HCT116 (cell line): ENCODE data around the gene RPL6. TPM values are rescaled to one million over a fixed set of nuclear protein-coding genes. Genes with fewer than 3 reads are reported as not detected.

ENCODE experiments used
- ATAC-seq: fragments of 200-7000 bp; cut with Tn5 transposase; 2 replicates; pipeline ENCODE4 v1.9.1; 2020; ENCODE audit warnings: mild to moderate bottlenecking, moderate library complexity
- BruUV-seq: library from RNA; stranded (reverse); fragments of 400-500 nt; replicated peaks from 2 replicates; lab custom pipeline; 2021; lab: Mats Ljungman, UMichigan
- CTCF ChIA-PET: fragments of 300-600 bp; sonication (Branson Sonifier 250); formaldehyde crosslinking; loops from one replicate; lab custom pipeline; 2021; ENCODE audit warnings: antibody characterized with exemption; lab: Charles Lee
- POLR2A ChIA-PET: fragments of 300-600, 350-600 bp; sonication (Branson Sonifier 250); formaldehyde crosslinking; loops from one replicate; lab custom pipeline; 2021; ENCODE audit warnings: antibody characterized with exemption; lab: Charles Lee
- RAD21 ChIA-PET, 2 experiments: fragments of 300-600 bp; sonication (Branson Sonifier 250); formaldehyde crosslinking; loops; one replicate each; lab custom pipeline; 2023; ENCODE audit warnings: low total read pairs in 2 of 2; ENCODE audit not compliant: uncharacterized antibody in 2 of 2, unreplicated experiment in 2 of 2, low non-redundant PET in 1 of 2; lab: Charles Lee
- DNase-seq: peaks from one replicate; pipeline ENCODE4 v3.0.0-alpha.2; 2010; ENCODE audit warnings: low read depth, low spot score
- H2AFZ ChIP-seq: fragments of 200-600 bp; shearing (Covaris generic), sonication (generic); 2 replicates; pipeline ENCODE4 v1.6.1; 2017; ENCODE audit warnings: low read depth, mixed run types, mixed read lengths, antibody characterized with exemption, low read length; ENCODE audit not compliant: poor library complexity, severe bottlenecking
- H3K27ac ChIP-seq: 2 replicates; pipeline ENCODE4 v1.5.1; 2012; ENCODE audit warnings: low read depth, low read length
- H3K27me3 ChIP-seq: fragments of 200-600 bp; sonication (generic); 2 replicates; pipeline ENCODE4 v1.6.1; 2016; ENCODE audit warnings: mixed run types, low read length, mixed read lengths; ENCODE audit not compliant: insufficient read depth
- H3K36me3 ChIP-seq, 2 experiments: fragments of 200-500 bp in 1 of 2; fragments of 200-600 bp in 1 of 2; sonication (Bioruptor generic) in 1 of 2; sonication (generic) in 1 of 2; 2 replicates each; pipeline versions ENCODE4 v1.5.1 to v1.6.1; 2014 to 2016; ENCODE audit warnings: low read length in 2 of 2, inconsistent platforms in 1 of 2, mixed read lengths in 1 of 2, mixed run types in 1 of 2; ENCODE audit not compliant: insufficient read depth in 2 of 2, control insufficient read depth in 1 of 2
- H3K4me1 ChIP-seq, 2 experiments: fragments of 200-600 bp in 1 of 2; sonication (generic) in 1 of 2; 2 replicates each; pipeline versions ENCODE4 v1.5.1 to v1.6.1; 2012 to 2017; ENCODE audit warnings: low read length in 2 of 2, inconsistent platforms in 1 of 2, mild to moderate bottlenecking in 1 of 2, mixed read lengths in 1 of 2, mixed run types in 1 of 2, moderate library complexity in 1 of 2; ENCODE audit not compliant: insufficient read depth in 2 of 2, control insufficient read depth in 1 of 2
- H3K4me2 ChIP-seq: fragments of 200-600 bp; sonication (generic); 2 replicates; pipeline ENCODE4 v1.6.1; 2017; ENCODE audit warnings: mixed run types, low read length, mixed read lengths
- H3K4me3 ChIP-seq, 2 experiments: fragments of 200-600 bp in 1 of 2; sonication (generic) in 1 of 2; replicated peaks in 1 of 2; 2 replicates each; pipeline ENCODE4 v1.5.1; 2011 to 2016; ENCODE audit warnings: low read length in 2 of 2, control low read depth in 1 of 2, low read depth in 1 of 2, mild to moderate bottlenecking in 1 of 2, mixed read lengths in 1 of 2, mixed run types in 1 of 2
- H3K79me2 ChIP-seq: fragments of 200-600 bp; sonication (generic); 2 replicates; pipeline ENCODE4 v1.6.1; 2017; ENCODE audit warnings: mild to moderate bottlenecking, mixed run types, low read length, moderate library complexity, mixed read lengths; ENCODE audit not compliant: insufficient read depth
- H3K9ac ChIP-seq: fragments of 200-600 bp; sonication (generic); 2 replicates; pipeline ENCODE4 v1.6.1; 2016; ENCODE audit warnings: low read length, mixed read lengths
- H3K9me2 ChIP-seq: fragments of 200-600 bp; sonication (generic), shearing (Covaris generic); 2 replicates; pipeline ENCODE4 v1.6.1; 2017; ENCODE audit warnings: mixed run types, mild to moderate bottlenecking, moderate library complexity; ENCODE audit not compliant: insufficient read depth
- H3K9me3 ChIP-seq, 2 experiments: fragments of 200-500 bp in 1 of 2; fragments of 200-600 bp in 1 of 2; sonication (Bioruptor generic) in 1 of 2; sonication (generic) in 1 of 2; 2 replicates each; pipeline ENCODE4 v1.6.1; 2014 to 2017; ENCODE audit warnings: low read length in 2 of 2, mixed read lengths in 2 of 2, inconsistent platforms in 1 of 2, low read depth in 1 of 2, mild to moderate bottlenecking in 1 of 2, mixed run types in 1 of 2, moderate library complexity in 1 of 2; ENCODE audit not compliant: control insufficient read depth in 1 of 2, insufficient read depth in 1 of 2
- H4K20me1 ChIP-seq: fragments of 200-600 bp; sonication (generic), shearing (Covaris generic); 2 replicates; pipeline ENCODE4 v1.6.1; 2017; ENCODE audit warnings: mixed run types, mild to moderate bottlenecking, moderate library complexity; ENCODE audit not compliant: insufficient read depth
- CBX3 ChIP-seq: IDR thresholded peaks from 2 replicates; pipeline ENCODE4 v1.6.1; 2012; ENCODE audit warnings: low read depth
- CEBPB ChIP-seq: IDR thresholded peaks from 2 replicates; pipeline ENCODE4 v1.6.1; 2012; ENCODE audit warnings: low read depth
- CTCF ChIP-seq, 3 experiments: fragments of 200-600 bp in 1 of 3; sonication (generic) in 1 of 3; IDR thresholded peaks in 2 of 3; conservative IDR thresholded peaks in 1 of 3; 2 replicates each; pipeline ENCODE4 v1.5.1; 2012 to 2017; ENCODE audit warnings: low read depth in 2 of 3, low read length in 2 of 3, antibody characterized with exemption in 1 of 3, borderline replicate concordance in 1 of 3, control low read depth in 1 of 3, mild to moderate bottlenecking in 1 of 3, mixed read lengths in 1 of 3, mixed run types in 1 of 3, moderate library complexity in 1 of 3; ENCODE audit not compliant: insufficient read depth in 1 of 3
- EGR1 ChIP-seq: IDR thresholded peaks from 2 replicates; pipeline ENCODE4 v1.6.1; 2012; ENCODE audit warnings: low read depth
- FOSL1 ChIP-seq: IDR thresholded peaks from 2 replicates; pipeline ENCODE4 v1.6.1; 2012; ENCODE audit warnings: low read depth
- MAX ChIP-seq: IDR thresholded peaks from 2 replicates; pipeline ENCODE4 v1.6.1; 2012
- ZFX ChIP-seq: fragments of 450-650 bp; IDR thresholded peaks from 2 replicates; pipeline ENCODE4 v1.6.1; 2017
- intact Hi-C: fragments of 100-400 bp; cut with micrococcal nuclease; formaldehyde crosslinking; loops from 2 replicates; pipeline ENCODE4 v1.10.0; 2022
- total RNA-seq: library from RNA; stranded (reverse); gene quantifications from one replicate; pipeline ENCODE4 v1.2.1, GENCODE V29; 2021; ENCODE audit not compliant: unreplicated experiment

Gene RPL6
- total RNA-seq, 1 experiment from 2014 or later: 1,845 TPM

GRCh38 chr12:112419297-112420133, 10.1 kb upstream of the RPL6 start:
- H3K4me2 ChIP-seq: peak overlapping the region; percentile 81
- H3K4me3 ChIP-seq: peak overlapping the region; percentile 83 to 97
- POLR2A ChIA-PET: no interaction called here
- peak overlapping the region; percentile 94 for H3K9ac ChIP-seq
- CTCF ChIA-PET: no interaction called here
- no peaks in the 10 kb centered on the region for H3K9me2 ChIP-seq
- intact Hi-C loops: no loop called here
- H4K20me1 ChIP-seq: no peaks in the 10 kb centered on the region
- peaks cover 6 to 11% of the 10 kb centered on the region in 2 experiments; a peak in 2 of 4 replicates for H3K4me1 ChIP-seq
- DNase-seq (no peak), ATAC-seq (peak; percentile 66)
- H3K79me2 ChIP-seq: peaks cover 60% of the 10 kb centered on the region
- no peaks in the 10 kb centered on the region for H3K9me3 ChIP-seq
- H2AFZ ChIP-seq: no peak overlapping the region
- no peaks in the 10 kb centered on the region for H3K27me3 ChIP-seq
- no peaks in the 10 kb centered on the region; a peak in 1 of 4 replicates for H3K36me3 ChIP-seq
- BruUV-seq: no TSS peak
- H3K27ac ChIP-seq: peak overlapping the region; percentile 94
- TF ChIP-seq MAX (peak; percentile 61), CTCF (IDR thresholded peaks at IDR 0.05 in 2 of 3, conservative IDR thresholded peaks at IDR 0.05 in 1 of 3; ENCODE audit: borderline replicate concordance in 1 of 3, insufficient read depth in 1 of 3, low read depth in 2 of 3, low read length in 2 of 3) (0 out of 6 replicates have a peak, but pooled peaks of 1 of the 3 experiments have one; percentile 5), CBX3 (no peak), FOSL1 (0 out of 2 replicates have a peak, but pooled peaks have one; percentile 17), CEBPB (peak; percentile 65), EGR1 (no peak), ZFX (peak; percentile 85)
- RAD21 ChIA-PET: no interaction called here
